GM04504 (cell line): Measurements from ENCODE around the gene TTI1.

Source experiments
- DNase-seq: peaks from one replicate; pipeline ENCODE4 v3.0.0-alpha.2; 2012; ENCODE audit warnings: low read depth

The TTI1 gene

DNA sequence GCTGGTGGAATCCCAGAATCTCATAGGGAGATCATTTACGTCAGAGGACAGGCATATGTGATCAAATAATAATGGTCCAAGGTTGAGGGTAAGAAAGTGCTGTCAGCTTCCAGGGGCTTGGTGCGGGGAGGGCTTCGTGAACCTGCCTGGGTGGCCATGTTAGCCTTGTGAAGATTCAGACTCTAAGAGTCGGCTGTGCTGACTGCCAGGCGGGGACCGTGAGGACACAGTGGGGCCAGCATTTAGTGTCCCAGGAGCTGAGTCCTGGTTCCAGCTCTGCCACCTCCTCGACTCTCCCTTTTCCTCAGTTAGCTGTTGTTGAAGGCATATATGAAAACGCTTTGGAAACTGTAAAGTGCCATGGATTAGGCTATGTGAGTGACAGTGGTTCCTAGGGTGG is 96.8 kb downstream of the TTI1 start:
- no peak for DNase-seq

DNA sequence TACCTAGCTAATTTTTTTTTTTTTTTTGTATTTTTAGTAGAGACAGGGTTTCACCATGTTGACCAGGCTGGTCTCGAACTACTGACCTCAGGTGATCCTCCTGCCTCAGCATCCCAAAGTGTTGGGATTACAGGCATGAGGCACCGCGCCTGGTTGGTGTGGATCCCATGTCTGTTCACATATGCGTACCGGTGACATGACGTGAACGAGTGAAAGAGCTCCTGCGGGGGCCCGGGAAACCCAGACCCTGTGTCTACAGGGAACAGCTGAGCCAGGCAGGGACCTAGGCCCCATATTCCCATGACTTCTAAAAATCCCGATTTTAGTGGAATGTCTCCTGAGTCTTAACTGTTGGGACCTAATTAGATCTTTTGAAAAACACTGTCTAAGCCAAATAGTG is 97.2 kb downstream of the TTI1 start:
- no peak for DNase-seq

GRCh38 chr20:37935435-37935834 is 97.8 kb downstream of the TTI1 start:
- no peak for DNase-seq

DNA sequence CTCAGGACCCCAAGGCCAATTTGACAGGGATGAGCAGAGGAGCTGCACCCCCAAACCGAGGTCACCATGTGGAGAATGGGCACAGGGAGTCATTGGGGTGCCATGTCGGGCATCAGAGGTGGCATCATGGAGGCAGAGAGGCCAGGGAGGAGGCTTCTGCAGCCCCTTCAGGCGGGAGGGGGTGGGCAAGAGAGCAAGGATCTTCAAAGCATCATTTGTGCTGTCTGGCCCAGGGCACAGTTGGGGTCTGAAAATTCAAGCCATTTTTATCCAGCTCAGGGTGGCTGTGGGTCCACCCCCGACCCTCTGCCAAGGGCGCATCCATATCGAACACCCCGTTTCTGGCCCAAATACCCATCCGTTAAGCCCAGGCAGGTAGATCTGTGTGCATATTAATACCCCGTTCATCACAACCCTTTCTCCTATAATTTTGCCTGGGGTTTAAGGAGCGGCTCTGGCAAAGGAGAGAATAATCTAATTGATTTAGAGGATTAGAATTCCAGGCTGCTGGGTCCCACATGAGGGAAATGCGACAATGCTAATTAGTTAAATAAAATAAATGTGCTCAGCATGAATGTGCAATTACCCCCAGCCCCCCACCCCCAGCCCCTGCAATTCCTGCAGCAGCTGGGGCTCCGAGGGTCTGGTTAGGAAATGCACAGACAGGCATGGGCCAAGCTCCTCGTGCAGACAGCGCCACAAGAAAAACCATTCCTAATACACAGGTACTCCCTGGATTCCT is 98.5 kb downstream of the TTI1 start:
- DNase-seq = no peak

DNA sequence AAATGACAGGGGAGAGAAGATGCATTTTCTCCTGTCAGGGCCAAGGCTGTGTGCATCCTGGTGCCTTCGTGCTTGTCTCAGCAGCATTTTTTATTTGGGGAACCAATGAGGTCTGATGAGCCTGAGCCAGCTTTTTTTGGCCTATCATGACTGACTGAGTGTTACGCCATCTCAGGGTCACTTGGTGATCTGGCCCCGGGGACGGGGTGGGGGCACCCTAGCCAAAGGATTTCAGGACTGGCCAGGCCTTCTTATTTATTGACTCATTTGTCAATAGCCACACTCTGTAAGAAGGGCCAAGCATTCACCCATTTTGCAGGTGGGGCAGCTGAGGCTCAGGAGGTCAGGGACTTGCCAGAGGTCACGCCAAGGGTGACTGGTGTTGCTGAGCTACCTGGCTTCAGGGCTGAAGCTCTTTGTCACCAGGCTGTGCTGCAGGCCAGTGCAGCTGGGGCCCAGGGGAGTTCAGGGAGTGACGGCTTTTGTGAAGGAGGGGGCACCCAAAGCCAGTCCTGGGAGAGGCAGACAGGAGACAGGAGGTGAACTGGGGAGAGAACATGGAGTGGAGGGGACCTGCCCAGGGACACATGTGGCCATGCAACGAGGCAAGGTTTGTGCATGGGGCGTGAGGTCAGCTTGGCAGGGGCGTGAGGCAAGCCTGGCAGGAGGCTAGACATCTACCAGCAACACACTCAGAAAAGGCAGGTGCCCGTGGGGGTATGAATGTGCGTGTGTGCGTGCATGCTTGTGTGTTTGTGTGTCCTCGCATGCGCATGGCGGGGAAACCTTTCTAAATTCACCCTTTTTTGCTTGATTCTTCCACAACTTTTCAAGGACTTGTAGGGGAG is 99.2 kb downstream of the TTI1 start:
- DNase-seq = no peak
